Midbrain (tissue), 1 donor: ENCODE measurements around the gene VASP.

Source experiments
- DNase-seq: peaks from one replicate; lab custom pipeline; 2025; lab: John Stamatoyannopoulos, UW

Gene VASP

GRCh38 chr19:45515081-45515624 lies 7.9 kb downstream of the VASP start:
- peak; percentile 24 for DNase-seq

GRCh38 chr19:45515807-45516401 lies 8.6 kb downstream of the VASP start:
- DNase-seq, result no peak

DNA sequence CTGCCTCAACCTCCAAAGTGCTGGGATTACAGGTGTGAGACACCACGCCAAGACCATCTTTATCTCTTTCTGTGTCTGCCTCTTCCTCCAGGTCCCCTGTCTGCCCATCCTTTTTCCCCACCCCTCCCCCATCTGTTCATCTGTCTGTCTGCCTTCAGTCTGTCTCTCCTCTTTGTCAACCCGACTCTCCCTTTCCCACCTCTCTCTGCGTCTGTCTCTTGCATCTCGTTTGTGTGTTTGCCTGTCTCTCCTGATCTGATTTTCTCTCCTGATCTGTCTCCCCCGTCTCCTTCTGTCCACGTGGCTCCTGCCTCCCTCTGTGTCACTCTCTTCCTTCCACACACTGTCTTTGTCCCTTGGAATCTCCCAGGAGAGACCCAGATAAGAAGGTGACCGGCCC lies 10.0 kb downstream of the VASP start:
- DNase-seq, result no peak

DNA sequence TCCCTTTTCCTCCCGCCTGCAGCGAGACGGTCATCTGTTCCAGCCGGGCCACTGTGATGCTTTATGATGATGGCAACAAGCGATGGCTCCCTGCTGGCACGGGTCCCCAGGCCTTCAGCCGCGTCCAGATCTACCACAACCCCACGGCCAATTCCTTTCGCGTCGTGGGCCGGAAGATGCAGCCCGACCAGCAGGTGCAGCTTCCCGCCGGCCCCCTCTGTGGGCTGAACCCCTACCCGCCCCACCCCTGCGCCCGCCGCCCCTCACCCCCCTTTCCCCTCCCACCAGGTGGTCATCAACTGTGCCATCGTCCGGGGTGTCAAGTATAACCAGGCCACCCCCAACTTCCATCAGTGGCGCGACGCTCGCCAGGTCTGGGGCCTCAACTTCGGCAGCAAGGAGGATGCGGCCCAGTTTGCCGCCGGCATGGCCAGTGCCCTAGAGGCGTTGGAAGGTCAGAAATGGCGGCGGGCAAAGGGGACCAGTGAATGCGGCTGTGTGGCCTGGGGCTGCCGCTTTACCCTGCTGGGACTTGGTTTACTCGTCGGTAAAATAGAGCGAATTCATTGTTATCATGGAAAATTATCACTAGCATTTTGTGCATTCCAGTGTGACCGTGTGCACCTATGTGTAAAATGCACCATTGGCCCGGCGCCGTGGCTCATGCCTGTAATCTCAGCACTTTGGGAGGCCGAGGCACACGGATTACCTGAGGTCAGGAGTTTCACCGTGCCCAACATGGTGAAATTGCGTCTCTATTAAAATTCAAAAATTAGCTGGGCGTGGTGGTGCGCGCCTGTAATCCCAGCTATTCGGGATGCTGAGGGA lies 10.6 kb downstream of the VASP start:
- DNase-seq, result no peak

DNA sequence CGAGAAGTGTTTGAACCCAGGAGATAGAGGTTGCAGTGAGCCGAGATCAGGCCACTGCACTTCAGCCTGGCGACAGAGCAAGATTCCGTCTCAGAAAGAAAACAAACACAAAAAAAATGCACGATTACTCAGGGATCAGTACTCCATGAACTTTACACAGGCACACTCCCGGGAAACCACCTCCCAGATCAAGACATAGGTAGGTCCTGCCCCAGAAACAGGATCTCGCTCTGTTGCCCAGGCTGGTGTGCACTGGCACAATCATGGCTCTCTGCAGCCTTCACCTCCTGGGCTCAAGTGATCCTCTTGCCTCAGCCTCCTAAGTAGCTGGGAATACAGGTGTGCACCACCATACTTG lies 11.2 kb downstream of the VASP start:
- no peak for DNase-seq

DNA sequence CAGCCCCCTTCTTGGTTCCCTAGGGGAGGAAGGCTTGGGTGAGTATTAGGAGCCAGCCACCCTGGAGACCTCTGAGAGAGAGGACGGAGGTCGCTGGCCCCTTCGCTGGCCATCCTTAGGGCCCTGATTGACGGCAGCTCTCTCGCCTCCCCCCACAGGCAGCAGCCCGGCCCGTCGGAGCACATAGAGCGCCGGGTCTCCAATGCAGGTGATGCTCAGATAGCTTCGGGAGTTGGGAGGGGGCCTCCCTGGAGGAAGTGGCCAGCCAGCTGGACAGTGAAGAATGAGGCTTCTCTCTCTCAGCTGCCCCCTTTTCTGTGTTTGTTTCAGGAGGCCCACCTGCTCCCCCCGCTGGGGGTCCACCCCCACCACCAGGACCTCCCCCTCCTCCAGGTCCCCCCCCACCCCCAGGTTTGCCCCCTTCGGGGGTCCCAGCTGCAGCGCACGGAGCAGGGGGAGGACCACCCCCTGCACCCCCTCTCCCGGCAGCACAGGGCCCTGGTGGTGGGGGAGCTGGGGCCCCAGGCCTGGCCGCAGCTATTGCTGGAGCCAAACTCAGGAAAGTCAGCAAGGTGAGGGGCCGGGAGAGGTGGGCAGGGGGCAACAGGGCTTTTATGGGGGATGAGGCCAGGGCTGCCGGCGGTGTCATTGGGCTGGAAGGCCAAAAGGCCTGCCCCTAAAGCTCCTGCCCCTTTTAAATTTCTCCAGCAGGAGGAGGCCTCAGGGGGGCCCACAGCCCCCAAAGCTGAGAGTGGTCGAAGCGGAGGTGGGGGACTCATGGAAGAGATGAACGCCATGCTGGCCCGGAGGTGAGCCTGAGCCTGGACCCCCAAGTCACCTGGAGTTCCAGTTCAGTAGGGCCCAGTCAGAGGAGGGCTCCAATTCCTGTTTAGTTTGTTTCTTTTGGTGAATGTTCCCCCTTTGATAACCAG lies 15.0 kb downstream of the VASP start:
- DNase-seq, result no peak

DNA sequence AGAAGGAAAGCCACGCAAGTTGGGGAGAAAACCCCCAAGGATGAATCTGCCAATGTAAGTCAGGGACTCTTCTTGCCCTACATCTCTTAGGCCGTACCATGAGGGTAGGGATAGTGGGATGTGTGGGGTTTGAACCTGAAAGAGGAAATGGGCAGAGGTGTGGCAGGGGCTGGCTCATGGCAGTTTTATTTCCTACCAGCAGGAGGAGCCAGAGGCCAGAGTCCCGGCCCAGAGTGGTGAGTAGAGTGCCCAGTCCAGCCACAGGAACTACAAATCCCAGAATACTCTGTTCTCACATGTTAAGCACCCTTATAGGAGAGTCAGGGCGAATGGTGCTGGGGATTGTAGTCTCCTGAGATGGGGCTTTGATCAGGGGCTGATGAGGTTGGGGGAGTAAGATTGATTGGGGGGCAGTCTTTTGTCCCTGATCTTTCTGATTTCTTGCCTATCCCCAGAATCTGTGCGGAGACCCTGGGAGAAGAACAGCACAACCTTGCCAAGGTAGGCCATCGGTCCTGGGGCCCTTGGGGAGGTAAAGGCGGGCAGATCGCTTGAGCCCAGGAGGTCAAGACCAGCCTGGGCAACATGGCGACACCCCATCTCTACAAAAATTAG lies 16.5 kb downstream of the VASP start:
- peak; percentile 90 for DNase-seq

GRCh38 chr19:45524575-45525129 lies 17.4 kb downstream of the VASP start:
- DNase-seq, result peak; percentile 50

GRCh38 chr19:45526143-45526542 lies 18.9 kb downstream of the VASP start:
- DNase-seq, result peak; percentile 49

- no peak for DNase-seq
Observed at GRCh38 chr19:45526971-45527370, 19.7 kb downstream of the VASP start.

- no peak for DNase-seq
Observed at GRCh38 chr19:45527731-45528130, 20.5 kb downstream of the VASP start.

- DNase-seq, result no peak
Observed at GRCh38 chr19:45528149-45528743, 21.0 kb downstream of the VASP start.

GRCh38 chr19:45528744-45529419 lies 21.6 kb downstream of the VASP start:
- peak; percentile 25 for DNase-seq

DNA sequence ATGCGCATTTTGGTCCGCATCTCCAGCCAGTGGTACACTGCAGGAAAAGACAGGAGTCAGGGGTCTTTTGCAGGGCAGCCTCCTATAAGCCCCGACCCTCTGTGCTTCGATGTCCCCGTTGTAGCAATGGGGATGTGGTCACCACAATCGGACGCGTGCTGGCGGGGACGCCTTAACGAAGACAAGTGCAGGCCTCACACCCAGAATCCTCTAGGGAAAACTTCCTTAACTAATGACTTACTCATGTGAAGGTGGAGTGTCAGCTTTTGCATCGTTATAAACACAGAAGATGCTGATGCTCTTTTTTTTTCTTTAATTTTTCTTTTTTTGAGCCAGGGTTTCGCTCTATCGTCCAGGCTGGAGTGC lies 22.1 kb downstream of the VASP start:
- DNase-seq, result no peak

DNA sequence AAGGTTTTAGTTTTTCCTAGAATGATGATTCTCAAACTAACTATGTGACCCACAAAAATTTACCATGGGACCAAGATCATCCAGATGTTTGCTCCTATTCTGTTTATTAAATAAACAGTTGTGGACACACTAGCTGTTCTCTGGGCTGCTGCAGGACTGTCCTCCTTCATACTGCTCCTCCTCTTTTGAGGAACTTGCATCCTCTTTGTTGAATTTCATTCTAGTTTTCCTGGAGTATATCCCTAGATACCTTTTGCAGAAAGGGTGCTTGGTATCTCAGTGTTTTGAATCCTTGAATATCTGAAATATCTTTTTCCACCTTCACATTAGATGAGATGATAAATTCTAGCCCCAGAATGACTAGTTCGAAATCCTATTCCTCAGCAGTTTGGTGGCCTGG lies 24.1 kb downstream of the VASP start:
- no peak for DNase-seq

GRCh38 chr19:45539459-45539858 lies 32.2 kb downstream of the VASP start:
- no peak for DNase-seq

- no peak for DNase-seq
Observed at GRCh38 chr19:45542234-45542668, 35.0 kb downstream of the VASP start.

DNA sequence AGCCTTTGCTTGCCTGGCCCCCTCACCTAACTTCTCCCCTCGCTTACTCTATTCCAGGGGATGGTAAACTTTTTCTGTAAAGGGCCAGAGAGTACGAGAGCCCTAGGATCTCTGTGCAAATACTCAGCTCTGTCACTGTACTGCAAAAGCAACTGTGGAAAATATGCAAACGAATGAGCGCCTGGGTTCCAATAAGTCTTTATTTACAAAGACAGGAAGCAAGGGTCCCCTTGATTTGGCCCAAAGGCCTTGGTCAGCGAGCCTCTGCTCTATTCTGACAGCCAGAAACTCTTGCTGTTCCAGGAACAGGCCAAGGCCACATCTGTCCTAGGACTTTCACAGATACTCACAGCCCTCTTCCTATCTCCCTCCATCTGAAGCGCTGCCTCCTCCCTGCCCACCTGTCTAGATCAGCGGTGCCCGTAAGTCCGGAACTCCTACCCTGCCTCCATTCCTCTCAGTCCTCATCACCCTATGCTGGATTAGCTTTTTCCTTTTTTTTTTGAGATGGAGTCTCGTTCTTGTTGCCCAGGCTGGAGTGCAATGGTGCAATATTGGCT lies 40.0 kb downstream of the VASP start:
- no peak for DNase-seq

DNA sequence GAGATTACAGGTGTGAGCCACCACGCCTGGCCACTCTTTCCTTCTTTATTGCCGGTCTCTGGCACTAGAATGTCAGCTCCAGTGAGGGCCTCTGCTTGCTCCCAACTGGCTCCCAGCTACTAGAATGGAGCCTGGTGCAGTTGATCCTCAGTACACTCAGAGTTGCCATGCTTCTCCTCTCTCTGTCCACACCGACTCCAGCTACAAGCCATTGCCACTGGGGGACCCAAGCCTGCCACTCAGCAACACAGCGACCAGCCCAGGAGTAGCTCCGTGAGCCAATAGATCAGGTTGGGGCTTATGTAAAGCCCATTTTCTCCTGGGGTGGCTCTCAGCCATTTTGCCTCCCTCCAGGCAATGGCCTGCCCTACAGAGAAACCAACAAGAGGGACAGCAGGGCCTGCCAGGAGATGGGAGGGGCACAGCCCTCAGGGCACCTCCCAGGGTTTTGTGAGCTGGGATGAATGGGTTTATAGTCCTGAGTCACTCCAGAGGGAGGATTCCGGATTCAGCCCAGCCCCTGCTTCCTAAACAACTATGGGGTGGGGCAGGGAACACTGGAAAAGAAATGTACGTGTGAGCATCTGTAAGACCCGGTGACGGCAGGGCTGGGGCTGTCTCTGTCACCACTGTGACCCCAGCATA lies 40.8 kb downstream of the VASP start:
- DNase-seq, result no peak

GRCh38 chr19:45553464-45553863 lies 46.2 kb downstream of the VASP start:
- no peak for DNase-seq
